ENCODE data around the gene PSMC5.

Gene PSMC5

DNA sequence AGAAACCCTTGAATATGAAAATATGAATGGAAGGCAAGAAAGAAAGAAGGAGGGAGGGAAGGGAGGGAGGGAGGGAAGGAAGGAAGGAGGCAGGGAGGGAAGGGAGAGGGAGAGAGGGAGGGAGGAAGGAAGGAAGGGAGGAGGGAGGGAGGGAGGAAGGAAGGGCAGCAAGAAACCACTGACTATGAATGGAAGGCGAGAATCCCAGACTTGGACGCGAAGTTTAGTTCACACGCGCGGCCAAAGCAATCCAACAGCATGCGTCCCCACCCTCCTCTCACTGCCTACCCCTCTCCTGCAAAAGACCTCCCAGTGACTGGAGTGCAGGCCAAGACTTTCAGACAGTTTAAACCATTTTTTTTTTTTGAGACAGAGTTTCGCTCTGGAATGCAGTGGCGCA is 23.2 kb downstream of the PSMC5 start:
- Histone ChIP-seq H3K9me2 (ENCODE audit: low read depth, low read length) (no peaks in the 10 kb centered on the region), H3K9ac (ENCODE audit: low read length) (no peak overlapping the region), H3F3A (ENCODE audit: insufficient read depth, low read length) (no peaks in the 10 kb centered on the region), H3K4me3 (ENCODE audit: low read depth, low read length, poor library complexity, severe bottlenecking) (no peak overlapping the region), H3K79me2 (ENCODE audit: insufficient read depth, low read length) (no peaks in the 10 kb centered on the region), H3K4me1 (ENCODE audit: insufficient read depth, low read length, severe bottlenecking) (peaks cover 6% of the 10 kb centered on the region), H4K20me1 (ENCODE audit: insufficient read depth, low read length) (no peaks in the 10 kb centered on the region), H3K36me3 (ENCODE audit: insufficient read depth, low read length) (no peaks in the 10 kb centered on the region; the same call in 1 of the 2 replicates), H2AFZ (ENCODE audit: low read length) (no peak overlapping the region), H3K9me3 (ENCODE audit: low read length) (no peaks in the 10 kb centered on the region), H3K27me3 (ENCODE audit: insufficient read depth, low read length) (0 out of 2 replicates have a peak, but pooled peaks cover 7% of the 10 kb centered on the region), H3K4me2 (ENCODE audit: low read length) (no peak overlapping the region), H3K27ac (ENCODE audit: low read depth, low read length, poor library complexity, severe bottlenecking) (no peak overlapping the region)
- TF ChIP-seq, protein P1, sequence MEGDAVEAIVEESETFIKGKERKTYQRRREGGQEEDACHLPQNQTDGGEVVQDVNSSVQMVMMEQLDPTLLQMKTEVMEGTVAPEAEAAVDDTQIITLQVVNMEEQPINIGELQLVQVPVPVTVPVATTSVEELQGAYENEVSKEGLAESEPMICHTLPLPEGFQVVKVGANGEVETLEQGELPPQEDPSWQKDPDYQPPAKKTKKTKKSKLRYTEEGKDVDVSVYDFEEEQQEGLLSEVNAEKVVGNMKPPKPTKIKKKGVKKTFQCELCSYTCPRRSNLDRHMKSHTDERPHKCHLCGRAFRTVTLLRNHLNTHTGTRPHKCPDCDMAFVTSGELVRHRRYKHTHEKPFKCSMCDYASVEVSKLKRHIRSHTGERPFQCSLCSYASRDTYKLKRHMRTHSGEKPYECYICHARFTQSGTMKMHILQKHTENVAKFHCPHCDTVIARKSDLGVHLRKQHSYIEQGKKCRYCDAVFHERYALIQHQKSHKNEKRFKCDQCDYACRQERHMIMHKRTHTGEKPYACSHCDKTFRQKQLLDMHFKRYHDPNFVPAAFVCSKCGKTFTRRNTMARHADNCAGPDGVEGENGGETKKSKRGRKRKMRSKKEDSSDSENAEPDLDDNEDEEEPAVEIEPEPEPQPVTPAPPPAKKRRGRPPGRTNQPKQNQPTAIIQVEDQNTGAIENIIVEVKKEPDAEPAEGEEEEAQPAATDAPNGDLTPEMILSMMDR (IDR thresholded peaks at IDR 0.05; ENCODE audit: low read length): no peak
- no peak for TF ChIP-seq EZH2 (IDR thresholded peaks at IDR 0.05; ENCODE audit: borderline replicate concordance, low read length)

DNA sequence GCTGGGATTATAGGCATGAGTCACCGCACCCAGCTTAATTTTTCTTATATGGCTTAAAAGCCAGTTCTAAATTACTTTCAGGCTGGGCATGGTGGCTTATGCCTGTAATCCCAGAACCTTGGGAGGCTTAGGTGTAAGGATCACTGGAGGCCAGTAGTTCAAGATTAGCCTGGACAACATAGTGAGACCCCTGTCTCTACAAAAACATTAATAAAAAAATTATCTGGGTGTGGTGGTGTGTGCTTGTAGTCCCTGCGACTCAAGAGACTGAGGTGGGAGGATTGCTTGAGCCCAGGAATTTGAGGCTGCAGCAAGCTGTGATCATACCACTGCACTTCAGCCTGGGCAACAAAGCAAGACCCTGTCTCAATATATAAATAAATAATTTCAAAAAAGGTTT is 26.0 kb downstream of the PSMC5 start:
- TF ChIP-seq, protein P1 (IDR thresholded peaks at IDR 0.05; ENCODE audit: low read length): no peak
- TF ChIP-seq EZH2 (IDR thresholded peaks at IDR 0.05; ENCODE audit: borderline replicate concordance, low read length): no peak
- H3K79me2 ChIP-seq (ENCODE audit: insufficient read depth, low read length): no peaks in the 10 kb centered on the region
- no peak overlapping the region for H2AFZ ChIP-seq (ENCODE audit: low read length)
- H3K27ac ChIP-seq (ENCODE audit: low read depth, low read length, poor library complexity, severe bottlenecking): no peak overlapping the region
- no peak overlapping the region for H3K9ac ChIP-seq (ENCODE audit: low read length)
- no peaks in the 10 kb centered on the region for H3K9me3 ChIP-seq (ENCODE audit: low read length)
- H3K27me3 ChIP-seq (ENCODE audit: insufficient read depth, low read length): 0 out of 2 replicates have a peak, but pooled peaks cover 7% of the 10 kb centered on the region
- no peaks in the 10 kb centered on the region; the same call in 1 of the 2 replicates for H3K36me3 ChIP-seq (ENCODE audit: insufficient read depth, low read length)
- no peaks in the 10 kb centered on the region for H3F3A ChIP-seq (ENCODE audit: insufficient read depth, low read length)
- H4K20me1 ChIP-seq (ENCODE audit: insufficient read depth, low read length): no peaks in the 10 kb centered on the region
- no peak overlapping the region for H3K4me3 ChIP-seq (ENCODE audit: low read depth, low read length, poor library complexity, severe bottlenecking)
- H3K4me2 ChIP-seq (ENCODE audit: low read length): no peak overlapping the region
- peaks cover 6% of the 10 kb centered on the region for H3K4me1 ChIP-seq (ENCODE audit: insufficient read depth, low read length, severe bottlenecking)
- no peaks in the 10 kb centered on the region for H3K9me2 ChIP-seq (ENCODE audit: low read depth, low read length)

DNA sequence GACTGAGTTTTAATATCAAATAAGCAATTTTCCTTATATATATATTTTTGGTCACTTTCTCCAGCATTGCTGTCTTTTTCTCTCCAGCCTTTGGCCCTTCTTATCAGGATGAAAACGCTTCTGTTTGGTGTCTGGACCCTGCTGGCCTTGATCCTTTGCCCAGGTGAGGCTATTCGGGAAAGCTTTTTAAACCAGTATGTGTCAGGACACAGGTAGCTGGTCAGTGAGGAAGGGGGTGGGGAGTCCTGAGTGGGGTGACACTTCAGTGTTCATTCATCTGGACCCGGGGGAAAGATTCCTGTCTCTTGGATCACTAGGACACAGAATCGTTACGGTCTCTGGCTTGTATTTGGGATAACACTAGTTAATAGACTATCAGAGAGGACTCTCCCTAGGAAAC is 27.5 kb downstream of the PSMC5 start:
- Histone ChIP-seq H3K27me3 (ENCODE audit: insufficient read depth, low read length) (no peaks in the 10 kb centered on the region), H3K9me2 (ENCODE audit: low read depth, low read length) (no peaks in the 10 kb centered on the region), H3F3A (ENCODE audit: insufficient read depth, low read length) (no peaks in the 10 kb centered on the region), H2AFZ (ENCODE audit: low read length) (no peak overlapping the region), H3K9ac (ENCODE audit: low read length) (no peak overlapping the region), H3K36me3 (ENCODE audit: insufficient read depth, low read length) (no peaks in the 10 kb centered on the region), H3K4me3 (ENCODE audit: low read depth, low read length, poor library complexity, severe bottlenecking) (no peak overlapping the region), H3K4me1 (ENCODE audit: insufficient read depth, low read length, severe bottlenecking) (no peaks in the 10 kb centered on the region), H3K79me2 (ENCODE audit: insufficient read depth, low read length) (no peaks in the 10 kb centered on the region), H3K4me2 (ENCODE audit: low read length) (no peak overlapping the region), H4K20me1 (ENCODE audit: insufficient read depth, low read length) (no peaks in the 10 kb centered on the region), H3K27ac (ENCODE audit: low read depth, low read length, poor library complexity, severe bottlenecking) (no peak overlapping the region), H3K9me3 (ENCODE audit: low read length) (no peaks in the 10 kb centered on the region)
- no peak for TF ChIP-seq EZH2 (IDR thresholded peaks at IDR 0.05; ENCODE audit: borderline replicate concordance, low read length)
- TF ChIP-seq, protein P1 (IDR thresholded peaks at IDR 0.05; ENCODE audit: low read length): no peak

All from OCI-LY1 (cell line).